ENCODE measurements around the gene ADA. TPM values are rescaled to one million over a fixed set of nuclear protein-coding genes. Genes with fewer than 3 reads are reported as not detected.
A peak's percentile ranks its signal among the peaks of the same experiment; 100 is the strongest.

Gene ADA
- total and polyA plus RNA-seq, 2 of the 13 experiments (the other 11 are each of a cell fraction or from before 2014, with no cell fraction given): 2.5 to 11.3 TPM

GRCh38 chr20:44609516-44610312 is 41.8 kb downstream of the ADA start (continued):
- TF ChIP-seq IKZF5 (CRISPR knock-in tag; IDR thresholded peaks at IDR 0.05) (peak; percentile 93), ZNF230 (CRISPR knock-in tag; IDR thresholded peaks at IDR 0.05) (peak; percentile 95; the same call in 1 of the 2 replicates), SPEN (CRISPR knock-in tag; IDR thresholded peaks at IDR 0.05; ENCODE audit: low read depth) (peak; percentile 88), SP140L (CRISPR knock-in tag; IDR thresholded peaks at IDR 0.05; ENCODE audit: borderline replicate concordance) (peak; percentile 70; the same call in 1 of the 2 replicates), ZMYM2 (CRISPR knock-in tag; IDR thresholded peaks at IDR 0.05) (no peak), NR2F1 (CRISPR knock-in tag; IDR thresholded peaks at IDR 0.05) (peak; percentile 73 to 85), ZNF598 (CRISPR knock-in tag; IDR thresholded peaks at IDR 0.05; ENCODE audit: borderline replicate concordance) (peak; percentile 98), FOXA3 (CRISPR knock-in tag; IDR thresholded peaks at IDR 0.05) (no peak; the same call in 1 of the 2 replicates), ZFP82 (CRISPR knock-in tag; IDR thresholded peaks at IDR 0.05; ENCODE audit: borderline replicate concordance) (peak; percentile 55; the same call in 1 of the 2 replicates), PRDM4 (CRISPR knock-in tag; IDR thresholded peaks at IDR 0.05; ENCODE audit: borderline replicate concordance) (no peak; the same call in 1 of the 2 replicates), SALL1 (CRISPR knock-in tag; IDR thresholded peaks at IDR 0.05) (peak; percentile 91), ZBTB7A (CRISPR knock-in tag; IDR thresholded peaks at IDR 0.05) (peak; percentile 43; the same call in 1 of the 2 replicates), MAFG (CRISPR knock-in tag; IDR thresholded peaks at IDR 0.05) (no peak), NR2F2 (IDR thresholded peaks at IDR 0.05; ENCODE audit: borderline replicate concordance, low read depth) (no peak), SAP130 (CRISPR knock-in tag; IDR thresholded peaks at IDR 0.05; ENCODE audit: low read depth) (peak; percentile 97), ZEB1 (IDR thresholded peaks at IDR 0.05; ENCODE audit: insufficient replicate concordance, low read depth) (peak; percentile 73)
- TF ChIP-seq, protein P1, sequence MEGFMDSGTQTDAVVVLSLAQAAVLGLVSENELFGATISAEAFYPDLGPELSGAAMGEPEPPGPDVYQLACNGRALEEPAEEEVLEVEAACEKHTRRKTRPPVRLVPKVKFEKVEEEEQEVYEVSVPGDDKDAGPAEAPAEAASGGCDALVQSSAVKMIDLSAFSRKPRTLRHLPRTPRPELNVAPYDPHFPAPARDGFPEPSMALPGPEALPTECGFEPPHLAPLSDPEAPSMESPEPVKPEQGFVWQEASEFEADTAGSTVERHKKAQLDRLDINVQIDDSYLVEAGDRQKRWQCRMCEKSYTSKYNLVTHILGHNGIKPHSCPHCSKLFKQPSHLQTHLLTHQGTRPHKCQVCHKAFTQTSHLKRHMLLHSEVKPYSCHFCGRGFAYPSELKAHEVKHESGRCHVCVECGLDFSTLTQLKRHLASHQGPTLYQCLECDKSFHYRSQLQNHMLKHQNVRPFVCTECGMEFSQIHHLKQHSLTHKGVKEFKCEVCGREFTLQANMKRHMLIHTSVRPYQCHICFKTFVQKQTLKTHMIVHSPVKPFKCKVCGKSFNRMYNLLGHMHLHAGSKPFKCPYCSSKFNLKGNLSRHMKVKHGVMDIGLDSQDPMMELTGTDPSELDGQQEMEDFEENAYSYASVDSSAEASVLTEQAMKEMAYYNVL (CRISPR knock-in tag; IDR thresholded peaks at IDR 0.05; ENCODE audit: borderline replicate concordance): no peak; the same call in 1 of the 2 replicates
- TF ChIP-seq, protein P2, sequence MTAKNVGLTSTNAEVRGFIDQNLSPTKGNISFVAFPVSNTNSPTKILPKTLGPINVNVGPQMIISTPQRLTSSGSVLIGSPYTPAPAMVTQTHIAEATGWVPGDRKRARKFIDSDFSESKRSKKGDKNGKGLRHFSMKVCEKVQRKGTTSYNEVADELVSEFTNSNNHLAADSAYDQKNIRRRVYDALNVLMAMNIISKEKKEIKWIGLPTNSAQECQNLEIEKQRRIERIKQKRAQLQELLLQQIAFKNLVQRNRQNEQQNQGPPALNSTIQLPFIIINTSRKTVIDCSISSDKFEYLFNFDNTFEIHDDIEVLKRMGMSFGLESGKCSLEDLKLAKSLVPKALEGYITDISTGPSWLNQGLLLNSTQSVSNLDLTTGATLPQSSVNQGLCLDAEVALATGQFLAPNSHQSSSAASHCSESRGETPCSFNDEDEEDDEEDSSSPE (CRISPR knock-in tag; IDR thresholded peaks at IDR 0.05): peak; percentile 66
- TF ChIP-seq, protein P3, sequence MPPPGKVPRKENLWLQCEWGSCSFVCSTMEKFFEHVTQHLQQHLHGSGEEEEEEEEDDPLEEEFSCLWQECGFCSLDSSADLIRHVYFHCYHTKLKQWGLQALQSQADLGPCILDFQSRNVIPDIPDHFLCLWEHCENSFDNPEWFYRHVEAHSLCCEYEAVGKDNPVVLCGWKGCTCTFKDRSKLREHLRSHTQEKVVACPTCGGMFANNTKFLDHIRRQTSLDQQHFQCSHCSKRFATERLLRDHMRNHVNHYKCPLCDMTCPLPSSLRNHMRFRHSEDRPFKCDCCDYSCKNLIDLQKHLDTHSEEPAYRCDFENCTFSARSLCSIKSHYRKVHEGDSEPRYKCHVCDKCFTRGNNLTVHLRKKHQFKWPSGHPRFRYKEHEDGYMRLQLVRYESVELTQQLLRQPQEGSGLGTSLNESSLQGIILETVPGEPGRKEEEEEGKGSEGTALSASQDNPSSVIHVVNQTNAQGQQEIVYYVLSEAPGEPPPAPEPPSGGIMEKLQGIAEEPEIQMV (CRISPR knock-in tag; IDR thresholded peaks at IDR 0.05; ENCODE audit: low read depth): peak; percentile 44; the same call in 1 of the 2 replicates

All from HepG2 (cell line).